Endothelial cell of umbilical vein (primary cell): Measurements from ENCODE around the gene FGF19. TPM values are rescaled to one million over a fixed set of nuclear protein-coding genes. Genes with fewer than 3 reads are reported as not detected.

Experiments
- BruUV-seq: library from RNA; stranded (reverse); fragments of 400-500 nt; replicated peaks from 2 replicates; lab custom pipeline; 2021; lab: Mats Ljungman, UMichigan
- CTCF ChIA-PET: fragments of 300-600, 350-600 bp; sonication (Branson Sonifier 250); formaldehyde crosslinking; loops from one replicate; lab custom pipeline; 2021; ENCODE audit warnings: antibody characterized with exemption, inconsistent platforms; lab: Charles Lee
- POLR2A ChIA-PET: fragments of 300-600, 350-600 bp; sonication (Branson Sonifier 250); formaldehyde crosslinking; loops from one replicate; lab custom pipeline; 2021; ENCODE audit warnings: antibody characterized with exemption, inconsistent platforms; lab: Charles Lee
- DNase-seq: peaks from one replicate; pipeline ENCODE4 v3.0.0-alpha.2; 2011; ENCODE audit warnings: low read depth, low spot score
- FAIRE-seq: peaks from 2 replicates; lab custom pipeline; 2011; peaks lifted over from hg19 to GRCh38; lab: Jason Lieb, UNC
- H2AFZ ChIP-seq: 2 replicates; pipeline ENCODE4 v1.6.0; 2012; ENCODE audit warnings: low read depth, low read length, control low read depth, inconsistent platforms
- H3K27ac ChIP-seq: 2 replicates; pipeline ENCODE4 v1.5.1; 2011; ENCODE audit warnings: low read depth, mild to moderate bottlenecking, control low read depth, low read length, moderate library complexity; ENCODE audit not compliant: insufficient read depth
- H3K27me3 ChIP-seq, 2 experiments: 2 replicates each; pipeline versions ENCODE4 v1.6.0 to v1.6.1; 2011; ENCODE audit warnings: low read length in 2 of 2, mixed read lengths in 1 of 2; ENCODE audit not compliant: control insufficient read depth in 2 of 2, insufficient read depth in 2 of 2
- H3K36me3 ChIP-seq, 2 experiments: 2 replicates in 1 of 2; 3 replicates in 1 of 2; pipeline ENCODE4 v1.5.1; 2011; ENCODE audit warnings: low read length in 2 of 2, mild to moderate bottlenecking in 1 of 2, moderate library complexity in 1 of 2; ENCODE audit not compliant: control insufficient read depth in 2 of 2, insufficient read depth in 2 of 2; ENCODE audit errors: extremely low read depth in 1 of 2
- H3K4me1 ChIP-seq: 3 replicates; pipeline ENCODE4 v1.5.1; 2011; ENCODE audit warnings: mild to moderate bottlenecking, low read length; ENCODE audit not compliant: control insufficient read depth, insufficient read depth; ENCODE audit errors: extremely low read depth
- H3K4me2 ChIP-seq: 2 replicates; pipeline ENCODE4 v1.6.1; 2011; ENCODE audit warnings: low read length, control low read depth, mixed read lengths; ENCODE audit not compliant: insufficient read depth
- H3K4me3 ChIP-seq, 3 experiments: fragments of 200-600 bp in 1 of 3; sonication (generic), shearing (Covaris generic) in 1 of 3; replicated peaks in 1 of 3; 2 replicates each; pipeline ENCODE4 v1.5.1; 2011 to 2016; ENCODE audit warnings: control low read depth in 3 of 3, low read length in 3 of 3, mild to moderate bottlenecking in 2 of 3, inconsistent platforms in 1 of 3, low read depth in 1 of 3, moderate library complexity in 1 of 3; ENCODE audit not compliant: insufficient read depth in 1 of 3
- H3K79me2 ChIP-seq: 2 replicates; pipeline ENCODE4 v1.6.0; 2012; ENCODE audit warnings: low read length, inconsistent platforms; ENCODE audit not compliant: control insufficient read depth, insufficient read depth
- H3K9ac ChIP-seq: replicated peaks from 2 replicates; pipeline ENCODE3; 2011; ENCODE audit warnings: low read length, control low read depth; ENCODE audit not compliant: insufficient read depth; ENCODE audit errors: extremely low read depth
- H3K9me1 ChIP-seq: replicated peaks from 3 replicates; pipeline ENCODE4 v1.6.0; 2011; ENCODE audit warnings: mild to moderate bottlenecking, low read length; ENCODE audit not compliant: control insufficient read depth, insufficient read depth; ENCODE audit errors: extremely low read depth
- H3K9me3 ChIP-seq: replicated peaks from 2 replicates; pipeline ENCODE4 v1.5.1; 2012; ENCODE audit warnings: low read length, inconsistent platforms; ENCODE audit not compliant: control insufficient read depth, insufficient read depth
- H4K20me1 ChIP-seq: replicated peaks from 2 replicates; pipeline ENCODE3; 2011; ENCODE audit warnings: mild to moderate bottlenecking, low read length; ENCODE audit not compliant: control insufficient read depth, insufficient read depth; ENCODE audit errors: extremely low read depth
- EZH2 ChIP-seq: IDR thresholded peaks from 2 replicates; pipeline ENCODE4 v1.6.1; 2012; ENCODE audit warnings: borderline replicate concordance, low read depth, mild to moderate bottlenecking, moderate library complexity, low read length, inconsistent platforms; ENCODE audit not compliant: severe bottlenecking
- FOS ChIP-seq: IDR thresholded peaks from 2 replicates; pipeline ENCODE4 v1.6.1; 2011; ENCODE audit warnings: mild to moderate bottlenecking, low read length, moderate library complexity, borderline replicate concordance; ENCODE audit not compliant: insufficient read depth
- GATA2 ChIP-seq: IDR thresholded peaks from 2 replicates; pipeline ENCODE4 v1.7.0; 2011; ENCODE audit warnings: low read depth, mild to moderate bottlenecking, moderate library complexity, mixed read lengths, low read length; ENCODE audit not compliant: insufficient read length, insufficient read depth
- JUN ChIP-seq: IDR thresholded peaks from 2 replicates; pipeline ENCODE4 v1.6.1; 2011; ENCODE audit warnings: borderline replicate concordance, low read depth; ENCODE audit not compliant: insufficient read length, insufficient read depth
- MYC ChIP-seq: IDR thresholded peaks from one replicate; pipeline ENCODE4 v1.6.1; 2011; ENCODE audit warnings: mild to moderate bottlenecking, low read depth, low read length
- POLR2A ChIP-seq: IDR thresholded peaks from 2 replicates; pipeline ENCODE4 v1.6.1; 2012; ENCODE audit warnings: low read depth, mild to moderate bottlenecking, control low read depth, low read length
- POLR2AphosphoS5 ChIP-seq: IDR thresholded peaks from 2 replicates; pipeline ENCODE4 v1.6.1; 2012; ENCODE audit warnings: low read depth, mild to moderate bottlenecking, control low read depth, low read length, moderate library complexity; ENCODE audit not compliant: insufficient read depth
- dilution Hi-C: fragments of 300-500 bp; cut with MboI; formaldehyde crosslinking; loops from one replicate; pipeline ENCODE4 v1.15.0; 2019; ENCODE audit warnings: low sequenced_read_pairs; ENCODE audit not compliant: extremely low pct_ligation_motif_present
- intact Hi-C: fragments of 100-400 bp; cut with micrococcal nuclease; formaldehyde crosslinking; loops from one replicate; pipeline ENCODE4 v1.10.0; 2022
- polyA plus RNA-seq, 4 experiments: library from polyadenylated mRNA; depleted of rRNA in 3 of 4; stranded (reverse) in 3 of 4; unstranded in 1 of 4; fragments of >200 nt; gene quantifications; 2 replicates each; pipeline versions ENCODE4 v1.2.1 to v1.2.3, GENCODE V29; 2011 to 2012; ENCODE audit warnings: missing spikeins in 1 of 4
- total RNA-seq: library from RNA; stranded (reverse); gene quantifications from 2 replicates; pipeline ENCODE4 v1.2.3, GENCODE V29; 2021
- TF ChIP-seq, protein P1 (sequence below), 2 donors: IDR thresholded peaks; 1 replicate in 1 of 2; 2 replicates in 1 of 2; pipeline ENCODE4 v1.5.1; 2011; ENCODE audit warnings: low read length in 2 of 2, mild to moderate bottlenecking in 2 of 2, moderate library complexity in 2 of 2, control low read depth in 1 of 2, inconsistent platforms in 1 of 2, low read depth in 1 of 2; ENCODE audit not compliant: insufficient read depth in 1 of 2; ENCODE audit errors: extremely low read depth in 1 of 2
- TF ChIP-seq, protein P2 (sequence below): IDR thresholded peaks from 2 replicates; pipeline ENCODE4 v1.6.1; 2011; ENCODE audit not compliant: insufficient read depth, insufficient read length

The FGF19 gene
- total and polyA plus RNA-seq, 2 donors (not counting 3 experiments of a cell fraction or from before 2014, with no cell fraction given): 0.03 TPM; not detected in 1

DNA sequence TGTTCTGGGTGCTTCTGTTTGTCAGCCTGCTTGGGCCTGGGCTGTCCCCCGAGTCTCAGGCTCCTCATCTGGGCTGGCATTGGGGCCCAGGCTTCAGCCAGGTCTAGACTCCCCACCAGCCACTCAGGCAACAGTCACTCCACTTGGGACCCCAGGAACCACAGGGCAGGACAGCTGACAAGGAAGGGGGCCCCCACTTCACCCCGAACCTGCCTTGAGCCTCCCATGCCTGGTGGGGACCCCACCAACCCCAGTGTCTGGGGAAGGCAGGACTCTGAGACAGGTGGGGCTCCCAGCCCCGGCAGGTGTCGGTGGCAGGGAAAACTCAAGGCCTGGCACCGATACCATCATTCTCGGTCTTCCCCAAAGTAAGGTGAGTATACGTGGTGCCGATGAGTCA lies 17.0 kb downstream of the FGF19 start:
- H3K4me1 ChIP-seq: no peaks in the 10 kb centered on the region
- no peak overlapping the region for H3K4me2 ChIP-seq
- no peaks in the 10 kb centered on the region for H3K9me3 ChIP-seq
- TF ChIP-seq POLR2A: no peak
- TF ChIP-seq EZH2: no peak
- TF ChIP-seq GATA2: no peak
- TF ChIP-seq, protein P1, sequence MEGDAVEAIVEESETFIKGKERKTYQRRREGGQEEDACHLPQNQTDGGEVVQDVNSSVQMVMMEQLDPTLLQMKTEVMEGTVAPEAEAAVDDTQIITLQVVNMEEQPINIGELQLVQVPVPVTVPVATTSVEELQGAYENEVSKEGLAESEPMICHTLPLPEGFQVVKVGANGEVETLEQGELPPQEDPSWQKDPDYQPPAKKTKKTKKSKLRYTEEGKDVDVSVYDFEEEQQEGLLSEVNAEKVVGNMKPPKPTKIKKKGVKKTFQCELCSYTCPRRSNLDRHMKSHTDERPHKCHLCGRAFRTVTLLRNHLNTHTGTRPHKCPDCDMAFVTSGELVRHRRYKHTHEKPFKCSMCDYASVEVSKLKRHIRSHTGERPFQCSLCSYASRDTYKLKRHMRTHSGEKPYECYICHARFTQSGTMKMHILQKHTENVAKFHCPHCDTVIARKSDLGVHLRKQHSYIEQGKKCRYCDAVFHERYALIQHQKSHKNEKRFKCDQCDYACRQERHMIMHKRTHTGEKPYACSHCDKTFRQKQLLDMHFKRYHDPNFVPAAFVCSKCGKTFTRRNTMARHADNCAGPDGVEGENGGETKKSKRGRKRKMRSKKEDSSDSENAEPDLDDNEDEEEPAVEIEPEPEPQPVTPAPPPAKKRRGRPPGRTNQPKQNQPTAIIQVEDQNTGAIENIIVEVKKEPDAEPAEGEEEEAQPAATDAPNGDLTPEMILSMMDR (IDR thresholded peaks at IDR 0.05; ENCODE audit: extremely low read depth in 1 of 2, insufficient read depth in 1 of 2, low read depth in 1 of 2, low read length in 2 of 2): no peak
- TF ChIP-seq, protein P2, sequence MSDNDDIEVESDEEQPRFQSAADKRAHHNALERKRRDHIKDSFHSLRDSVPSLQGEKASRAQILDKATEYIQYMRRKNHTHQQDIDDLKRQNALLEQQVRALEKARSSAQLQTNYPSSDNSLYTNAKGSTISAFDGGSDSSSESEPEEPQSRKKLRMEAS: no peak
- TF ChIP-seq MYC: no peak
- no peak for TF ChIP-seq POLR2AphosphoS5
- TF ChIP-seq FOS: no peak
- no peak for TF ChIP-seq JUN
- ChIA-PET CTCF (interaction anchor here (1.0 to 3.7 kb wide), 5 partner anchors 29 to 202 kb away, joined by 3 to 23 read pairs (median 4); no protein-coding TSS in a partner anchor), POLR2A (no interaction called here)
- H2AFZ ChIP-seq: no peak overlapping the region
- FAIRE-seq (no peak), DNase-seq (no peak)
- H3K9me1 ChIP-seq: no peaks in the 10 kb centered on the region
- BruUV-seq: no TSS peak
- H3K36me3 ChIP-seq: no peaks in the 10 kb centered on the region
- dilution Hi-C loops: no loop called here
- no peak overlapping the region for H3K9ac ChIP-seq
- intact Hi-C loops: loop anchor here (1.0 to 5.0 kb wide), 5 partner anchors 114 to 510 kb away; no protein-coding TSS in a partner anchor
- no peaks in the 10 kb centered on the region for H3K79me2 ChIP-seq
- no peak overlapping the region for H3K27ac ChIP-seq
- H3K27me3 ChIP-seq: peaks cover 0 to 1% of the 10 kb centered on the region in 2 experiments
- no peak overlapping the region for H3K4me3 ChIP-seq
- no peaks in the 10 kb centered on the region for H4K20me1 ChIP-seq
